BJ (cell line): ENCODE data around the gene CASKIN2. TPM values are rescaled to one million over a fixed set of nuclear protein-coding genes. Genes with fewer than 3 reads are reported as not detected.

Experiments
- CTCF ChIA-PET: fragments of 350-600 bp; formaldehyde crosslinking; extraction: SDS; loops from one replicate; lab custom pipeline; 2021; ENCODE audit warnings: antibody characterized with exemption, inconsistent platforms; lab: Yijun Ruan, JAX
- POLR2A ChIA-PET: fragments of 300-600 bp; sonication (Branson Sonifier 250); formaldehyde crosslinking; extraction: SDS; loops from one replicate; lab custom pipeline; 2021; ENCODE audit warnings: antibody characterized with exemption; lab: Charles Lee
- DNase-seq: peaks from one replicate; pipeline ENCODE4 v3.0.0-alpha.2; 2011; ENCODE audit warnings: low read depth
- H3K27me3 ChIP-seq: 2 replicates; pipeline ENCODE4 v1.6.0; 2011; ENCODE audit warnings: low read length; ENCODE audit not compliant: control insufficient read depth, insufficient read depth
- H3K36me3 ChIP-seq: 2 replicates; pipeline ENCODE4 v1.5.1; 2011; ENCODE audit warnings: low read length; ENCODE audit not compliant: control insufficient read depth, insufficient read depth
- H3K4me3 ChIP-seq: 2 replicates; pipeline ENCODE4 v1.5.1; 2011; ENCODE audit warnings: low read depth, mild to moderate bottlenecking, control low read depth, low read length
- polyA plus RNA-seq: library from polyadenylated mRNA; depleted of rRNA; stranded (reverse); fragments of >200 nt; gene quantifications from 2 replicates; pipeline ENCODE4 v1.2.3, GENCODE V29; 2011
- TF ChIP-seq, protein P1 (sequence below): IDR thresholded peaks from 2 replicates; pipeline ENCODE4 v1.5.1; 2011; ENCODE audit warnings: low read depth, mild to moderate bottlenecking, control low read depth, inconsistent platforms, low read length, moderate library complexity; ENCODE audit not compliant: insufficient read depth

CASKIN2 gene
- polyA plus RNA-seq, 1 experiment: 4.8 TPM

DNA sequence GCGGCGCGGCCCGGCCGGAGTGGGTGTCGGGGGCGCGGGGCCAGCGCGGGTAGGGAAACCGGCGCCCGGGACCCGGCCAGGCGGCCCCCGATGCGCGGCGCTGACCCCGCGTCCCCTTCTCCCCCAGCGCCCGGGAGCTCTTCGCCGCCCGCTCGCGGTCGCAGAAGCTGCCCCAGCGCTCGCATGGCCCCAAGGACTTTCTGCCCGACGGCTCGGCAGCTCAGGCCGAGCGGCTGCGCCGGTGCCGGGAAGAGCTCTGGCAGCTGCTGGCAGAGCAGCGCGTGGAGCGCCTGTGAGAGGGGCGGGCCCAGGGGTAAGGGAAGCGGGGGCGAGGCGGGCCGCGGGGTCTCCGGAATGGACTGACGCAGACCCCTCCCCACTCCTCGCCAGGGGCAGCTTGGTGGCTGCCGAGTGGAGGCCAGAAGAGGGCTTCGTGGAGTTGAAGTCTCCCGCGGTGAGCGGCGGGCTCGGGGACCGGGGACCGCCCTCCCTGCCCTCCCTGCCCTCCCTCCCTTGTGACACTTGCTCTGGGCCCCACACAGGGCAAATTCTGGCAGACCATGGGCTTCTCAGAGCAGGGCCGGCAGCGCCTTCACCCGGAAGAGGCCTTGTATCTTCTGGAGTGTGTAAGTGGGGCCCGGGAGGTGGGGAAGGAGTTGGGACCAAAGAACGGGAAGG lies 1.4 kb upstream of the CASKIN2 start:
- POLR2A ChIA-PET: interaction anchor here (0.6 kb wide), 2 partner anchors 111 to 228 kb away, joined by 3 to 9 read pairs; partner anchors contain the start of genes GRB2 and SLC25A19
- no peaks in the 10 kb centered on the region for H3K27me3 ChIP-seq
- DNase-seq: no peak
- TF ChIP-seq, protein P1, sequence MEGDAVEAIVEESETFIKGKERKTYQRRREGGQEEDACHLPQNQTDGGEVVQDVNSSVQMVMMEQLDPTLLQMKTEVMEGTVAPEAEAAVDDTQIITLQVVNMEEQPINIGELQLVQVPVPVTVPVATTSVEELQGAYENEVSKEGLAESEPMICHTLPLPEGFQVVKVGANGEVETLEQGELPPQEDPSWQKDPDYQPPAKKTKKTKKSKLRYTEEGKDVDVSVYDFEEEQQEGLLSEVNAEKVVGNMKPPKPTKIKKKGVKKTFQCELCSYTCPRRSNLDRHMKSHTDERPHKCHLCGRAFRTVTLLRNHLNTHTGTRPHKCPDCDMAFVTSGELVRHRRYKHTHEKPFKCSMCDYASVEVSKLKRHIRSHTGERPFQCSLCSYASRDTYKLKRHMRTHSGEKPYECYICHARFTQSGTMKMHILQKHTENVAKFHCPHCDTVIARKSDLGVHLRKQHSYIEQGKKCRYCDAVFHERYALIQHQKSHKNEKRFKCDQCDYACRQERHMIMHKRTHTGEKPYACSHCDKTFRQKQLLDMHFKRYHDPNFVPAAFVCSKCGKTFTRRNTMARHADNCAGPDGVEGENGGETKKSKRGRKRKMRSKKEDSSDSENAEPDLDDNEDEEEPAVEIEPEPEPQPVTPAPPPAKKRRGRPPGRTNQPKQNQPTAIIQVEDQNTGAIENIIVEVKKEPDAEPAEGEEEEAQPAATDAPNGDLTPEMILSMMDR: no peak
- peaks cover 1% of the 10 kb centered on the region for H3K36me3 ChIP-seq
- CTCF ChIA-PET: interaction anchor here (0.6 to 1.8 kb wide), 24 partner anchors 8 to 249 kb away, joined by 3 to 25 read pairs (median 4); partner anchors contain the start of genes GALK1, LLGL2, MIF4GD and TMEM94
- H3K4me3 ChIP-seq: peak overlapping the region; percentile 83

DNA sequence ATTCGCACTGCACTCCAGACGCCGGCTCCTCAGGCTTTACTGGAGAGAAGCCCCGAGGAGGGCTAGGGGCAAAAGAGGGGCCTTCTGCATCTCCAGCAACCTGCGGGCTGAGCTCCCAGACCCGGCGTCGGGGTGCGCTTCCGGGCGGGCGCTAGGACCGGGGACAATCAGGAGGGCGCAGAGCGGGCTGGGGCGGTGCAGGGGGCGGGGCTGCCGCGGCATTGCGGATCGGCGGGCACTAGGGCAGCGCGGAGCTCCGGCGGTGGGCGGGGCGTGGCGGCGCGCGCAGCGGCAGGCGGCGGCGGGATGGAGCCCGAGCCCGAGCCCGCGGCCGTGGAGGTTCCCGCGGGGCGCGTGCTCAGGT lies 900 bp upstream of the CASKIN2 start, which contains the start of gene TSEN54:
Gene TSEN54 (plus strand): TSS at position 274 of the 364 bp plus-strand sequence. CDS start 33 bp downstream, at position 307.
- no peaks in the 10 kb centered on the region for H3K27me3 ChIP-seq
- TF ChIP-seq, protein P1: no peak
- peaks cover 1% of the 10 kb centered on the region for H3K36me3 ChIP-seq
- ChIA-PET POLR2A (interaction anchor here (0.5 to 0.6 kb wide), 2 partner anchors 33 to 179 kb away, joined by 3 to 5 read pairs; no protein-coding TSS in a partner anchor), CTCF (interaction anchor here (0.6 to 1.8 kb wide), 23 partner anchors 9 to 249 kb away, joined by 3 to 25 read pairs (median 4); partner anchors contain the start of genes GALK1, LLGL2, MIF4GD and TMEM94)
- peak within 1 kb of the TSS; percentile 83 for H3K4me3 ChIP-seq
- peak; percentile 30 for DNase-seq

DNA sequence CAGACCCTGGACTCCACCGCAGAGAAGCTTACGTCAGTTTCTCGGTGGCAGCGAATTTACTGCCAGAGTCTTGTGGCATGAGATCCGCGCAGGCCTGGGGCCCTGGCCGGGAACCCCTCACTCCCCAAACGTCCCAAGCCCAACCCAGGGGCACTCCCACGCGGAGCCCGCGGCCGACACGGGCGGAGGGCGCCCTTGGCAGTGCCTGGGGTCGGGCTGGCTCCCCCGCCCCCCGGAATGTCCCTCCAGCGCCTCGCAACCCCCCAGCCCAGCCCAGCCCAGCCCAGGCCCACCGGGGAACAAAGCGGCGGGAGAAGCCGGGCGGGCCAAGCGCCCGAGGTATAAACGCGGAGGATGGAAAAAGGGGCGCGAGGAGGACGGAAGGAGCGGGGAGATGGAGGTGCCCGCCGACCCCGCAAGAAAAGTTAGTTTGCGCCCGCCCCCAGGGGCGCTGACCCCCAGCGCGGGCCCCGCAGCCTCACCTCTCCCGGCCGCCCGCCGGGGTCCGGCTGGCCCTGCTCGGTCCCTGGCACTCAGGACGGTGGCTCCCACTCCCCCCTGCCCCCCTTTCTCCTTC lies 330 bp downstream of the CASKIN2 start:
- no peak for DNase-seq
- Histone ChIP-seq H3K4me3 (peak overlapping the region; percentile 83), H3K36me3 (peaks cover 1% of the 10 kb centered on the region), H3K27me3 (no peaks in the 10 kb centered on the region)
- ChIA-PET POLR2A (no interaction called here), CTCF (interaction anchor here (0.8 to 1.8 kb wide), 3 partner anchors 10 to 554 kb away, joined by 3 to 6 read pairs (median 4); no protein-coding TSS in a partner anchor)
- TF ChIP-seq, protein P1: no peak

DNA sequence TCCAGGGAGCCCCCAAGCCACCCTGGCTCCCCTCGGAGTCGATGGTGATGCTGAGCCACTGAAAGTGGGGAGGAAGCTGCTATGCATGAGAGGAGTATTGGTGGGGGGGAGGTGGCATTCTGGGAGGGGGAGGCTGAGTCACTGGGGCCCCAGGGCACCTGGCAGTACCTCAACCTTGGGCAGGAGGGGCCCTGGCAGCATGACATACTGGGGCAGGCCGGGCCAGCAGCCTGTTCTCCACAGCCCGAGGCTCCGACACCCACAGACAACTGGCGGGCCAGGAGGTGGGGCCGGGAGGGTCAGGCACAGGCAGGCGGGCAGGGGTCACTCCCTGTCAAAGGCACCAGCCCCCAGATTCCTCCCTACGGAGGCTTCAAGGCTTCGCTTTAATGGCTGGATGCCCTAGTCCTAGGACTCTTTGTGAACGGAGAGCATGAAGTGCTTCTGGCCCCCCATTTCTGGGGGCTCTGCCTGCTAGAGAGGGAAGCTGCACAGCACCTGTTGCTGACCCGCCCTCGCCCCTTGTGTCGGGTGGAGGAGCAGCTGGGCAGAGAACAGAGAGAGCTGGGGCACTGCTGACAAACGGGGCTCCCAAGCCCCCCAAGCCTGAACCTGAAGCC lies 928 bp downstream of the CASKIN2 start:
- CTCF ChIA-PET: interaction anchor here (0.8 to 1.8 kb wide), 4 partner anchors 10 to 553 kb away, joined by 3 to 6 read pairs (median 4); partner anchors contain the start of gene SMIM5
- Histone ChIP-seq H3K36me3 (peaks cover 5% of the 10 kb centered on the region), H3K27me3 (no peaks in the 10 kb centered on the region), H3K4me3 (peak overlapping the region; percentile 83)
- POLR2A ChIA-PET: no interaction called here
- DNase-seq: no peak
- TF ChIP-seq, protein P1: no peak

DNA sequence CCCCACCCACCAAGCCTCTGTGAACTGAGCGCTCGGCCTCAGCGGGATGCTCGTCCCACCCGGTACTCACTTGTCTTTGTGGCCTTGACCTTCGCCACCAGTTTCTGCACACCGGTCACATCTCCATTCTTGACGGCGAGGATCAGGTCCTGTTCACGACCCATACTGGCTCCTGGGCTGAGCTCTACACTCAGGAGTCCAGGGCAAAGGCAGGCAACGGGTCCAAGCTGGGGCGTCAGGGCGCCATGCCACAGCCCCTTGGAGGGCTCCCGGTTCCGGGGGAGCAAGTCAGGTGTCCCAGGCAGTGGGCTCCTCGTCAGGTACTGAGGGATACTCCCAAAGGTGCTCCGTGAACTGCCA lies 1.7 kb downstream of the CASKIN2 start:
- no peak for DNase-seq
- no peaks in the 10 kb centered on the region for H3K27me3 ChIP-seq
- TF ChIP-seq, protein P1: no peak
- H3K36me3 ChIP-seq: peaks cover 6% of the 10 kb centered on the region
- H3K4me3 ChIP-seq: no peak overlapping the region; the same call in 1 of the 2 replicates
- ChIA-PET CTCF (interaction anchor here (0.8 to 2.0 kb wide), 5 partner anchors 10 to 365 kb away, joined by 3 to 8 read pairs (median 4); partner anchors contain the start of genes SMIM5 and TRIM47), POLR2A (no interaction called here)
